ENCODE measurements around the gene TSPAN33. TPM values are rescaled to one million over a fixed set of nuclear protein-coding genes. Genes with fewer than 3 reads are reported as not detected.

TSPAN33 gene
- total RNA-seq = under 1 TPM; 0.48 to 0.86 TPM

- Mint-ChIP-seq H3K27ac (no peak within 1 kb of the TSS), H3K36me3 (ENCODE audit: low read depth) (no peaks in the 10 kb centered on the region), H3K4me3 (peak within 1 kb of the TSS; percentile 75), H3K27me3 (peaks cover 51% of the 10 kb centered on the region), H3K4me1 (peaks cover 10% of the 10 kb centered on the region), H3K9me3 (no peaks in the 10 kb centered on the region)
- CTCF ChIA-PET = interaction anchor here (0.6 to 1.9 kb wide), 2 partner anchors 19 to 45 kb away, joined by 3 to 12 read pairs; no protein-coding TSS in a partner anchor
- DNase-seq = peak; percentile 67
- POLR2A ChIA-PET = interaction anchor here (1.1 kb wide), 1 partner anchor 90 kb away, joined by 3 read pairs; the partner anchor contains the start of gene TNPO3
Observed at GRCh38 chr7:129144095-129144833, at the start of gene TSPAN33. TSS of gene TSPAN33 (plus strand) at chr7:129144707. CDS start at chr7:129144981, 274 bp downstream.

GRCh38 chr7:129095258-129095657 is 49.2 kb upstream of the TSPAN33 start:
- peak; percentile 21 for DNase-seq
- H3K27ac Mint-ChIP-seq = peak overlapping the region; percentile 26
- H3K27me3 Mint-ChIP-seq = peaks cover 6% of the 10 kb centered on the region
- CTCF ChIA-PET = interaction anchor here (2.2 kb wide), 1 partner anchor 69 kb away, joined by 6 read pairs; no protein-coding TSS in a partner anchor
- H3K9me3 Mint-ChIP-seq = no peaks in the 10 kb centered on the region
- peaks cover 22% of the 10 kb centered on the region for H3K4me1 Mint-ChIP-seq
- H3K36me3 Mint-ChIP-seq (ENCODE audit: low read depth) = no peaks in the 10 kb centered on the region
- POLR2A ChIA-PET = interaction anchor here (0.5 kb wide), 1 partner anchor 619 kb away, joined by 3 read pairs; the partner anchor contains the start of gene METTL2B
- no peak overlapping the region for H3K4me3 Mint-ChIP-seq

DNA sequence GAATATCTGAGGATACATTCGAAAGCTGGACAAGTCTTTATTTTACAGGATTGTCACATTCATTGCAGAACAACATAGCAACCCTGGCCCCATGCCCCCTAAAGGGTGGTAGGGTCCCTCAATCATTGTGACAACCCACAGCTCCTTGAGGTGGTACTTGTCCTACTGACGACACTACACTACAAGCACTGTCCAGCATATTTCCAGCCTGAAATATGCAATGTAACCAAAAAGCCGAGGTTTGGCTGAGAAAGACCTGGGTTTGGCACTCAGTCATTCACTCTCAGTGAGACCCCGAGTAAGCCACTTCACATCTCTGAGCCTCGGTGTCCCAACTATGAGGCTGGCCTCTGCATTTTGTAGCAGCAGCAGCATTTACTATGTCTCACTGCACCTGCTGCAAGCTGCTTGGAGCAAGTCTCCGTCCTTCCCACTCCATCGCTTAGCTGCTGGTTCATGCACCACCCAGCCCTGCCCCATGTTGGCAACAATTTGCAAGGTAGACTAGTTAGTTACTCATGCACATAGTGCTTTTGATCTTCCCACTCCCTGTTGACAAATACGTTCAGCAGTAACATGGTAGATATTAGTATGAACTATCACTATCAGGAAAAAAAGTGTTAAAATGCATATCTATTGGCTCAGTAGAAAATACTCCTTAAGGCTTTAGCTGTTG is 46.0 kb upstream of the TSPAN33 start:
- ChIA-PET CTCF (interaction anchor here (1.2 kb wide), 1 partner anchor 45 kb away, joined by 3 read pairs; no protein-coding TSS in a partner anchor), POLR2A (no interaction called here)
- H3K27ac Mint-ChIP-seq = no peak overlapping the region
- peaks cover 11% of the 10 kb centered on the region for H3K4me1 Mint-ChIP-seq
- H3K36me3 Mint-ChIP-seq (ENCODE audit: low read depth) = no peaks in the 10 kb centered on the region
- H3K27me3 Mint-ChIP-seq = no peaks in the 10 kb centered on the region
- no peaks in the 10 kb centered on the region for H3K9me3 Mint-ChIP-seq
- H3K4me3 Mint-ChIP-seq = no peak overlapping the region
- DNase-seq = no peak

GRCh38 chr7:129100827-129101166 is 43.7 kb upstream of the TSPAN33 start:
- Mint-ChIP-seq H3K27ac (no peak overlapping the region), H3K4me3 (no peak overlapping the region), H3K36me3 (ENCODE audit: low read depth) (no peaks in the 10 kb centered on the region), H3K4me1 (peaks cover 2% of the 10 kb centered on the region), H3K27me3 (peaks cover 1% of the 10 kb centered on the region), H3K9me3 (no peaks in the 10 kb centered on the region)
- ChIA-PET CTCF (interaction anchor here (1.6 to 3.9 kb wide), 2 partner anchors 9 to 63 kb away, joined by 3 to 20 read pairs; no protein-coding TSS in a partner anchor), POLR2A (no interaction called here)
- DNase-seq = no peak

- Mint-ChIP-seq H3K4me3 (no peak overlapping the region), H3K27ac (no peak overlapping the region), H3K4me1 (no peaks in the 10 kb centered on the region), H3K9me3 (no peaks in the 10 kb centered on the region), H3K27me3 (peaks cover 5% of the 10 kb centered on the region), H3K36me3 (ENCODE audit: low read depth) (no peaks in the 10 kb centered on the region)
- no peak for DNase-seq
- CTCF ChIA-PET = interaction anchor here (1.0 to 3.9 kb wide), 3 partner anchors 10 to 62 kb away, joined by 3 to 20 read pairs (median 3); no protein-coding TSS in a partner anchor
- POLR2A ChIA-PET = no interaction called here
Observed at GRCh38 chr7:129101746-129102145, 42.8 kb upstream of the TSPAN33 start.

DNA sequence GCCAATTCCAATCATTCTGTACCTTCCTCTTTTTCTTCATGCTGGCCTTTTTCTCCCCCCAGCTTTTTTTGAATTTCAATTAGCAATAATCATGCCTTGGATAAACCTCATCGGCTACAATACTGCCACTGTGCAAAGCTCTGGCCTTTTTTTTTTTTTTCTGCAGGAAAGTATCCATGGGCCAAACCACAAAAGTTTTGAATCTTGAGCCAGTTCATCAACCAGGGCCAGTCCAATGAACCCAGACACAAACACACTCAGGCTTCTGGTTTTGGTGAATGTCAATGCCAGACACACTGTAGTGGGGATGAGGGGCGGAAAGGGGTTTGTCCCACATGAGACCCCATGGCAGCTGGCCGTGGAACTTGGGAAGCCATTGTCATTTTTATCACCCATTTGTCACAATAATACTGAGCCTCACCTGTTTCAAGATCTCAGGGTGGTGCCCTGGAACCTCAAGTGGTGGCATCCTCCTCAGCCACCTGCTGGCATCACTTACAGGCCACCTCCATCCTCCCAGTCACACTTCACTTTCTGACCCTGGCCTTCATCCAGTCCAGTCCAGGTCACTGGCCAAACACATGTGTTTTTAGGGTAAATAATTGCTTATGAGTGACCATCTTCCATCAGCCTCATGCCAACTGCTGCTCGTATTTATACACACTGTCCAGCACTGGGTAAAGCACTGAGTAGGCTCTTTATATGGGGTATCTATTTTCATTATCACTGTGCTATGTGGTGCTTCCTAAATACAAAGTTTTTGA is 40.8 kb upstream of the TSPAN33 start:
- Mint-ChIP-seq H3K36me3 (ENCODE audit: low read depth) (no peaks in the 10 kb centered on the region), H3K27me3 (peaks cover 11% of the 10 kb centered on the region), H3K27ac (no peak overlapping the region), H3K9me3 (no peaks in the 10 kb centered on the region), H3K4me3 (no peak overlapping the region), H3K4me1 (no peaks in the 10 kb centered on the region)
- POLR2A ChIA-PET = no interaction called here
- CTCF ChIA-PET = interaction anchor here (1.1 to 3.9 kb wide), 2 partner anchors 12 to 14 kb away, joined by 4 to 20 read pairs; no protein-coding TSS in a partner anchor
- no peak for DNase-seq

DNA sequence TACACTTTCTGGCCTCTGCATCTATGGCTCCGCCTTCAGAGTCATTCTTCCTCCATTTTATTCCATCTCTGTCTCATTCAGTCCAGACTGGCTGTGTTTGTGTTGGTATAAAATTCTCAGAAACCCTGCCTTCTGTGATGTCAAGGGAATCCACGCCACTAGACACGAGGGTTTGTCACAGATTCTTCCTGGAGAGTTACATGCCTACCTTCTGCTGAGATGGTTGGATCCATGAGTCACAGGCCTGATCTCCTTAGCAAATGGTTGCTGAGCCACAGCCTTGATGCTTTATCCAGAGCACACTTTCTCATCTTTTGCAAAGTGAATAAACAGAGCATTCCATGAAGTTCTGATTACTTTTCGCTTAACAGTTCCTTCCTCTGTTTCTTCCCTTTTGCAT is 35.9 kb upstream of the TSPAN33 start:
- ChIA-PET CTCF (no interaction called here), POLR2A (no interaction called here)
- Mint-ChIP-seq H3K36me3 (ENCODE audit: low read depth) (no peaks in the 10 kb centered on the region), H3K27ac (no peak overlapping the region), H3K4me1 (no peaks in the 10 kb centered on the region), H3K4me3 (no peak overlapping the region), H3K27me3 (peaks cover 11% of the 10 kb centered on the region), H3K9me3 (no peaks in the 10 kb centered on the region)
- DNase-seq = no peak

GRCh38 chr7:129110258-129110981 is 34.1 kb upstream of the TSPAN33 start:
- CTCF ChIA-PET = interaction anchor here (0.7 kb wide), 1 partner anchor 374 kb away, joined by 3 read pairs; no protein-coding TSS in a partner anchor
- POLR2A ChIA-PET = no interaction called here
- Mint-ChIP-seq H3K9me3 (peaks cover under 1% of the 10 kb centered on the region), H3K4me1 (no peaks in the 10 kb centered on the region), H3K36me3 (ENCODE audit: low read depth) (no peaks in the 10 kb centered on the region), H3K27me3 (peaks cover 14% of the 10 kb centered on the region), H3K4me3 (no peak overlapping the region), H3K27ac (no peak overlapping the region)
- no peak for DNase-seq

DNA sequence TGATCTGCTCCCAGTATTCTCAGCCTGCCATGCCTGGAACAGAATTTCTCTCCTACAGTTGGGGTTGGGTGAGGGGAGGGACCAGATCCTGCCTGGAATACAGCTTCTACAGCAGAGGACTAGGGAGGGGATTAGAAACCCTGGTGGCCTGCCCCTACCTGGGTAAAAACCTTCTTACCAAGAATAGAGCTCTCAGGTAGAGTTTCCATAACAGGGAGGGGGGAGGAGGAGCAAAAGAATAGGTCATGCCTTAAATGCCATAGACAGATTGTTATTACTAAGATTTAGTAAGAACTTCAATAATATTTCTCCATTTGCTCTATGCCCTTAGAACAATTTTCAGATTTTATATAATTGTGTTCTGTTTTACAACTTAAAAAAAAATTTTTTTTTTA is 33.5 kb upstream of the TSPAN33 start:
- ChIA-PET CTCF (interaction anchor here (0.7 kb wide), 1 partner anchor 375 kb away, joined by 3 read pairs; no protein-coding TSS in a partner anchor), POLR2A (no interaction called here)
- no peak for DNase-seq
- Mint-ChIP-seq H3K36me3 (ENCODE audit: low read depth) (no peaks in the 10 kb centered on the region), H3K4me3 (no peak overlapping the region), H3K27ac (no peak overlapping the region), H3K27me3 (peaks cover 11% of the 10 kb centered on the region), H3K4me1 (no peaks in the 10 kb centered on the region), H3K9me3 (peaks cover 2% of the 10 kb centered on the region)

DNA sequence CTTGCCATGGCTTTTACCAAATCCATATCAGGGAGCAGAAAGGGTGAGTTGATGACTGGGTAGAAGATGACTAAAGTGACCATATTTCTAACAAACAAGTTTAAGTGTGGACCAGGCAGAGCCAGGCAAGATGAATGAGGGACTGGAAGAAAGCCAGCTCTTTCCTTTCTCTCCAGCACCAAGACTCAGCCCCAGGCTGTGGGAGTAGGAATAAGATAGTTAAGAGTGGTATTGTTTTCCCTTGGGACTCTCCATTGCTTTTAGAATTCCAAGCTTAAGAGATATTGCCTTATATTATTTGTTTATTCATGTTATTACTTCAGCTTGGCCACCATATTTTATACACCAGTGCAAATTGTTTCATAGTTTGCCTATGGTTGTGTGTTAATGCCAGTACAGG is 28.8 kb upstream of the TSPAN33 start:
- no peak overlapping the region for H3K27ac Mint-ChIP-seq
- no peak for DNase-seq
- peaks cover 1% of the 10 kb centered on the region for H3K36me3 Mint-ChIP-seq (ENCODE audit: low read depth)
- H3K4me1 Mint-ChIP-seq = no peaks in the 10 kb centered on the region
- CTCF ChIA-PET = interaction anchor here (0.5 to 1.5 kb wide), 2 partner anchors 48 to 576 kb away, joined by 3 to 5 read pairs; no protein-coding TSS in a partner anchor
- POLR2A ChIA-PET = no interaction called here
- H3K27me3 Mint-ChIP-seq = peaks cover 7% of the 10 kb centered on the region
- no peak overlapping the region for H3K4me3 Mint-ChIP-seq
- H3K9me3 Mint-ChIP-seq = peaks cover 6% of the 10 kb centered on the region

DNA sequence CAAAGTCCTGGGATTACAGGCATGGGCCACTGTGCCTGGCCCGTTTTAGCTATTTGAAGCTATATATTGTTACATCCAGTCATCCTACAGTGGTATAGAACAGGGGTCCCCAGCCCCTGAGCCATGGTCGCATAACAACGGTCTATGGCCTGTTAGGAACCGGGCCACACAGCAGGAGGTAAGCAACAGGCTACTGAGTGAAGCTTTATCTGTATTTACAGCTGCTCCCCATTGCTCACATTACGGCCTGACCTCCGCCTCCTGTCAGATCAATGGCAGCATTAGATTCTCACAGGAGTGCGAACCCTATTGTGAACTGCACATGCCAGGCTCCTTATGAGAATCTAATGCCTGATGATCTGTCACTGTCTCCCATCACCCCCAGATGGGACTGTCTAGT is 26.3 kb upstream of the TSPAN33 start:
- DNase-seq = no peak
- ChIA-PET POLR2A (no interaction called here), CTCF (no interaction called here)
- H3K27ac Mint-ChIP-seq = no peak overlapping the region
- peaks cover 20% of the 10 kb centered on the region for H3K9me3 Mint-ChIP-seq
- no peak overlapping the region for H3K4me3 Mint-ChIP-seq
- peaks cover 19% of the 10 kb centered on the region for H3K4me1 Mint-ChIP-seq
- H3K36me3 Mint-ChIP-seq (ENCODE audit: low read depth) = peaks cover 15% of the 10 kb centered on the region
- peaks cover 10% of the 10 kb centered on the region for H3K27me3 Mint-ChIP-seq

- peaks cover 8% of the 10 kb centered on the region for H3K27me3 Mint-ChIP-seq
- no peak overlapping the region for H3K4me3 Mint-ChIP-seq
- ChIA-PET CTCF (interaction anchor here (1.1 kb wide), 1 partner anchor 27 kb away, joined by 5 read pairs; no protein-coding TSS in a partner anchor), POLR2A (no interaction called here)
- peaks cover 15% of the 10 kb centered on the region for H3K36me3 Mint-ChIP-seq (ENCODE audit: low read depth)
- peaks cover 20% of the 10 kb centered on the region for H3K9me3 Mint-ChIP-seq
- peaks cover 24% of the 10 kb centered on the region for H3K4me1 Mint-ChIP-seq
- H3K27ac Mint-ChIP-seq = no peak overlapping the region
- DNase-seq = no peak
Observed at GRCh38 chr7:129118976-129119375, 25.5 kb upstream of the TSPAN33 start.
